Stimulated activated CD4-positive, alpha-beta T cell treated with anti-CD3 and anti-CD28 coated beads, Interleukin-4, amount 100 ng/mL, for 1 hour (primary cell): ENCODE measurements around the gene MCRS1.

Experiments
- DNase-seq: peaks from one replicate; pipeline ENCODE4 v3.0.0-alpha.2; 2020

MCRS1 gene

GRCh38 chr12:49582201-49582600, 14.3 kb upstream of the MCRS1 start:
- DNase-seq: no peak

GRCh38 chr12:49580572-49581535, 12.9 kb upstream of the MCRS1 start:
- DNase-seq: peak; percentile 47

DNA sequence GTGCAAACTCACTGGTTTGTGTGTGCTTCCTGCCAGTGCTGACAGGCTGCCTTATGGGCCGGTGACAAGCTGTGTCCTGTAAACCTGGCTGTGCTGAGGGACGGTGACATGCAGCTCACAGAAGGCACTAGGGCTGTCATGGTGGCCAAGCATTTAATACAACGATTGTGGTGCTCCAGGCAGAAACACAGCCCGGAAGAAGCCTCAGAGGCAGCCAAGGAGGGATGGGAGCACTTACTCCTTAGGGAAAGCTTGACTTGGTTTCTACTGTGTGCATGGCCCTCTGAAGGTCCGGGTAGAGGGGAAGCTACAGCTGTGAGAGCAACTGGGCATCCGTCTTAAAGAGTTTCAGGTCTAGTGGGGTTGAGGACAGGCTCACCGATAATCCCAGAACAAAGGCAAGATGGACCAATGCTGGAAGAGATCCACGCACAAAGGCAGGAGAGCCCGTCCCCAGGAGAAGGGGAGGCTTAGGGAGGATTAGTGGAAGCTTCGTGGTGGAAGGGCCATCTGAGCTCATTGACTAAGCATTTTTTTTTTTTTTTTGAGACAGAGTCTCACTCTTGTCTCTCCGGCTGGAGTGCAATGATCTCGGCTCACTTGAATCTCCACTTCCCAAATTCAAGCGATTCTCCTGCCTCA, 10.7 kb upstream of the MCRS1 start:
- no peak for DNase-seq

GRCh38 chr12:49577589-49578315, 9.8 kb upstream of the MCRS1 start:
- no peak for DNase-seq

- no peak for DNase-seq
These were observed 660 bp upstream of the MCRS1 start for GRCh38 chr12:49568442-49569162.

GRCh38 chr12:49567302-49567610, 686 bp downstream of the MCRS1 start:
- no peak for DNase-seq

DNA sequence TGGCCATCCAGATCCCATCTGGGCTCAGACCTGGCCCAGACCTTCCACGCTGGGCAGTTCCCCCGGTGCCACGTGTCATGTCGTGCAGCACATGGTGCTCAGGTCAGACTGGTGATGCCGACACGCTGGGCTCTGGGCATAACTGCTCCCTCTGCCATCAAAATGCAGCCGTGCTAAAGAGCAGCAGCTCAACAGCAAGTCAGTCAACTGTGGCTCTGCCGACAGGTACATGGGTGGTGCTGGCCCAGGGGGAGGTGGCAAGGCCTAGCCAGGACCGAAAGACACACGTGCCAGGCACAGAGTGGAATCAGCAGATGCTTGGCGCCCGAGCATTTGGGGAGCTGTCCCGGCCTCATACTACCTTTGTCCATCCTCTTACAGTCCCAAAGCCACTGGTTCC, 1.6 kb downstream of the MCRS1 start:
- no peak for DNase-seq

- DNase-seq: no peak
These were observed 2.3 kb downstream of the MCRS1 start for GRCh38 chr12:49565406-49566265.

DNA sequence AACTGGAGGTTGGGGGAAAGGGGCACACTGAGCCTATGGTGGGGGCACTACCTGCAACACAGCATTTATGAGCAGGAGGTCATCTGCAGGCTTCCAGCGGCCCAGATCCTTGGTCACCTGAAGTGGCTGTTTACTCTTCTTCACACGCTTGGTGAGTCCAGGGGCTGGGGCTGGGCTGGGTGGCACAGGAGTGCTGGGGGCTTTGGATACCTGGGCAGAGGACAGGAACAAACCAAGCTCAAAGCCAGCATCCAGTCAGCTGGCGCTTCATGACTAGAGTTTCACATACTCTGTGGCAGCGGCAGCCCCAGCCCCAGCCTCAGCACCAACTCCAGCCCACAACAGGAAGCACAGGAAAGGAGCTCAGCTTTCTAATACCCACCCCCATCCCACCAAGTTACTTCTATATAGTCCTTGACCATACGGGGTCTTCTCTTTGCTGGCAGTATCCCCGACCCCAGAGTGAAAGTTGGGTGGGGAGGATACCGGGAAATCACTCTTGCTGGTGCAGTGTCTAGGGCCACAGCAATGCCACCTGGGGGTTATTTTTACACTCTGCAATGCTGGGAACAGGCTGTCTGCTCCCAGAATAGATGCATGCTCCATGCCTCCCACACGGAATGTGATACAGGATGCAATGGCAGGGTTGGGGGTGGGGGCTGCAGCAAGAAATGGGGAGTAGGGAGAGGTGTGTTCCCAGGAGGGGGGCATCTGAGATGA, 3.1 kb downstream of the MCRS1 start:
- DNase-seq: no peak

- no peak for DNase-seq
These were observed 3.8 kb downstream of the MCRS1 start for GRCh38 chr12:49563951-49564685.

GRCh38 chr12:49562831-49563230, 5.1 kb downstream of the MCRS1 start:
- no peak for DNase-seq

DNA sequence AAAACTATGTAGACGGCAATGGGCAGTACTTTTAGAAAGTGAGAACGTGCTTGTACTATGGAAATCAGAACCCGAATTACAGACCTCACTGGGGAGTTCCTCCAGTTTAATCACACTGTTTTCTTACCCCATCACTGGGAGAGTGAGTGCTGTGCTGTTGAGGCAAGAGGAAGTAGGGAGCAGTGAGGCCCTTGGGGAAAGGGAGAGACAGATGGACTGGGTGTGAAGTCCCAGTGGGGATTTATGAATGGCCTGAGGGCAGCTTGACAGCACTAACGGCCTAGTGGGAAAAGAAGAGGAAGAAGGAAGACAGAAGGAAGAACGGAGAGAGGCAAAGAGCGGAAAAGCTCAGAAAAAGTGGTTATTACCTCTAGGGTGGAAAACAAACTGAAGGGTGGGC, 5.7 kb downstream of the MCRS1 start:
- DNase-seq: no peak

DNA sequence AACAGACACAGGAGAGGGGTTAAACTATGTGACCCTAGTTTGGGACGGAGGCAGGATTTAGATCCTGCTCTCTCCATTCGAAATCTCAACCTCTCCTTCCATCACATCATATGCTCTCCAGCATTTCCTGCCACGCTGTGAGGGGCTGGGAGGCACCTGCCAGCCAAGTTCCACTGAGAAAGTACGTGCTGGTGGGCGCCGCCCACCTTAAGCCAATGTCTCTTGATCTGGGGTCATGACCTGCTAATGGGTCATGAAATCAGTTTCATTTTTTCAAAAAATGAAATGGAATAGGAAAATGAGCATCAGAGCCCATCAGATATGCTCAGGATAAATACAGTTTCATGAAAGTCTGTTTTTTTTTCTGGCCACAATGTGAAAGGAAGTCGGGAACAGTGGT, 7.2 kb downstream of the MCRS1 start:
- DNase-seq: no peak

DNA sequence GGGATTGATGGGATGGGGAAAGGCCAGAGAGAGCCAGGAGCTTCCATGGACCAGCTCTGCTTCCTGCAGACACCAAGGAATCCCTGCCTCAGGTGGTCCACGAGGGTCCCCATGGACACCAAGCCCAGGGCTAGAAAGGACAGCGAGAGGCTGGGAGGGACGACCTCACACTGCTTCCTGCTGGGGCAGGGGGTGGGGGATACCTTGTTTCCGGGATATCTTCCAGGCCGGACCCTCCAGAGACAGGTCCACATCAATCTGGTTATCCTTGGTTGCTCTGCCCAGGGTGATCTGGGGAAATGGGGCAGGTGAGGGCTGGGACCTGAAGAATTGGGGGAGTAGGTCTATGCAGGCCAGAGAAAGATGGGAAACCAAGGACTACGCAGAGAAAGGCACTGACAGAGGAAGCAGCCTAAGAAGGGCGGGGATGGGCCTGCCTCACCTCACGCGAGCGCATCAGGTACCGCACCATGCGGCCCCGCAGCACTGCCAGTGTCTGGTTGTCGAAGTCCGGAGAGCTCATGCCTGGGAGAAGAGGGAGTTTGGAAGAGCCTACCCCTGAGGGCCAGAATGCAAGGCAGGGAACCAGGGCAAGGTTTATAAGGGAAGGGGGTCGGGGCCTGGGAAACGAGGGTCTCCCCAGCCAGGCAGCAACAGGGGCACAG, 8.8 kb downstream of the MCRS1 start:
- no peak for DNase-seq

- DNase-seq: no peak
These were observed 9.4 kb downstream of the MCRS1 start for GRCh38 chr12:49558526-49558925.

DNA sequence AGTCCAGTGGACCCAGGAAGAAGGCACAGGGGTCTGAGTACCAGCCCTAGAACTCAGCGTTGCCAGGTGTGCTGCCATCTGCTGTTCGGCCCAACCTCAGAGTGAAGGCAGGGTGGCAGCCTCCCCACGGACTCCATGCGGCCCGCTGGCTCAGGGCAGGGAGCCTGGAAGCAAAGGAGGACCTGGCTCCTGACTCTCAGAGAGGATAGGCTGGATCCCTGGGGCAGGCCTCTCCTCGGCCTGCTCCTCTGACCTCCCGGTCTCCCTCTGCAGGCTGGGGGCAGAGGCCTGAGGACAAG, 10.1 kb downstream of the MCRS1 start:
- no peak for DNase-seq

DNA sequence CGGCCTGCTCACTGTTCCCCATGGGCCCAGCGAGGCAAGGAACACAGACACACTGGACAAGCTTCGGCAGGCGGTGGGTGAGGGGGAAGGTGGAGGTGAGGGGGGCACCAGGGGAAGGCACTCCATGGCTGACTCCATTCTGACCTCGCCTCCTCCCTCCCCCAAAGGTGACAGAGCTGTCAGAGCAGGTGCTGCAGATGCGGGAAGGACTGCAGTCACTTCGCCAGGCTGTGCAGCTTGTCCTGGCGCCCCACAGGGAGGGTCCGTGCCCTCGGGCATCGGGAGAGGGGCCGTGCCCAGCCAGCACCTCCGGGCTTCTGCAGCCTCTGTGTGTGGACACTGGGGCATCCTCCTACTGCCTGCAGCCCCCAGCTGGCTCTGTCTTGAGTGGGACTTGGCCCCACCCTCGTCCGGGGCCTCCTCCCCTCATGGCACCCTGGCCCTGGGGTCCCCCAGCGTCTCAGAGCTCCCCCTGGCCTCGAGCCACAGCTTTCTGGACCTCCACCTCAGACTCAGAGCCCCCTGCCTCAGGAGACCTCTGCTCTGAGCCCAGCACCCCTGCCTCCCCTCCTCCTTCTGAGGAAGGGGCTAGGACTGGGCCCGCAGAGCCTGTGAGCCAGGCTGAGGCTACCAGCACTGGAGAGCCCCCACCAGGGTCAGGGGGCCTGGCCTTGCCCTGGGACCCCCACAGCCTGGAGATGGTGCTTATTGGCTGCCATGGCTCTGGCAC, 10.6 kb downstream of the MCRS1 start:
- DNase-seq: no peak

- no peak for DNase-seq
These were observed 11.4 kb downstream of the MCRS1 start for GRCh38 chr12:49556391-49557186.
